GM19467 (cell line): ENCODE measurements around the gene MAPT.
"Not testable (repeated sequence)": the region's sequence is repeated elsewhere in the genome, so short reads cannot be mapped to it uniquely, and the experiment has no call there.

Experiments used
- ATAC-seq: cut with Tn5 transposase; IDR thresholded peaks from one replicate; pipeline ENCODE4 v1.9.1; 2021; ENCODE audit warnings: mild to moderate bottlenecking, moderate library complexity; ENCODE audit not compliant: unreplicated experiment

The MAPT gene

DNA sequence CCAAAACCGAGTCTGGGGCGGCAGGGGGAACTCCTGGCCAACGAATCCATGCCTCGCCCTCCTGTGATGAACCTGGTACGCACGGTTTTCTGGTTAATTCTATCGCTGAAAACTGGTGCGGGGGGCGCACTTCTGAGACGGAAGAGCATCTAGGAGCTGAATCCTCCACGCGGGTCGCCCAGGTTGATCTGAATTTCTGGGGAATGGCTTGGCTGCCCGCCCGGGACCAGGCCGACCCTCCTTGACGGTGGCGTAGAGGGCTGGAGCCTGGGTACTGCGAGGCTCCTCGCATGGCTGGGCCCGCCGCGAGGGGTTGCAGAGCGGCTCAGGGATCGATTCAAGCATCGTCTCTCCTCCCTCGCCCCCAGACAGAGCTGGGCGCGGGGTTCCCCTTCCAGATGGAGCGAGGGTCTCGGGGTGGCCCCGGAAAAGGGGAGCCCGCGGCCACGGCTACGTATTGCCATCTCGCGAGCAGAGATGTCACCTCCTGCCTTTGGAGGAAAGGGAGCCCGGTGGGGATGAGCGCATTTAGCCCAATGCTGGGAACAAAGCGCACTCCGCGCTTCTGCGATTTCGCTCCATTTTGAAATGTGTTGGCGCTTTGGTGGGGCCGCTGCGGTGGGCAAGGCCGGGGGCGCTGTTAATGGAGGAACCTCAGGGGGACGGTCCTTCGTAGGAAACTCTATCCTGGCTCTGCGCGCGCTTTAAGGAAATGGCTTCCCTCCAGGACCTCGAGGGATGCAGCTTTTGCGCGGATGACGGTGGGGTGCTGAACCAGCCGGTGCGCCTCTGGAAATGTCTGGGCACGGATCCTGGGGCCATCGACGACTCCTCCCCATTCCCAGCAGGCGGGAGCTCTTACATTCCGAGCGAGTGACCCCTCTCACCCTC, 2.7 kb downstream of the MAPT start:
- ATAC-seq = no peak

DNA sequence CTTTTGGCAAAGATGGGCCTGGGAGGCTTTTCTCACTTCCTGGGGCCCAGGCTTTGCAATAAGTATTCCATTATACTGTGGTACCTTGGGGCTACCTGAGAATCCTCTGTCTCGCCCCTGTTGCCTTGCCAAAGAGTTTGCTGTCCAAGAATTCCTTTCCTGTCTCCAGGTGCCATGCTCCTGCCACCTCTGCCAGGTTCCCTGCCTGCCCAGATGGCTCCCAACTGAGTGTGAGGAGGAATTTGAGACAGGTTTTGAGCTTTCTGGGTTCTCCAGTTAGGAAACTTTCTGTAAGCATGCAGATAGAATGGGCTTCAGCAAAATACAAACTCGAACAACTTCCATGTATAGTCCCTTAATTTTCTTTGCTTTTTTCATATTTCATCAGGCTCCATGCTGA, 5.8 kb downstream of the MAPT start:
- ATAC-seq = no peak

DNA sequence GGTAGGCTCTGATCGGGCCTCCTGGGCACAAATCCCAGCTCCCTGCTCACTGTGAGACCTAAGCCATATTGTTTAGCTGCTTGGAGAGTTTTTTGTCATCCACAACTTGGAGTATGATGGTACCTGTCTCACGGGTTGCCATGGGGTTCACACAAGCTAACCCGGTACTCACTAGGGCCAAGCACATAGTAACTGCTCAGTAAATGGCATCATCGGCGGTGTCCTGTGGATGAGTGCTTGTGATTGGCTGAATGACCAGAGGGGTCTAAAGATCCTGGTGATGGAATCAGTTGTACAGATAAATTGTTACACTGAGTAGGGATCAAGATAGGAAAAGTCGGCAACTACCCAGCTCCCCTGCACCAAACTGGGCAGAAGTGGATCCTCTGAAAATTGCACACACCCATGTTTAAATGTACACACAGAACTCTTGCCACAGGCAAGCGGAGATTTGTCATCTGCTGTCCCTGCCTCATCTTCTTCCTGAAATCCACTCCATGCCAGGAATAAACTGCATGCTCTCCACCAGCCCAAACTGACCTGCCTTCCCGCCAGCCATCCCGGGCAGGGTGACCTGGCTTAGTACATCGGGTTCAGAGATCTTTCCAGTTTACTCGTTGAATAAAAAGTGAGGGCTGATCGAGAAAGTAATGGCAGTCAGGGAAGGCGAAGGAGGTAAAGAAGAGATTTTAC, 6.5 kb downstream of the MAPT start:
- ATAC-seq = no peak

DNA sequence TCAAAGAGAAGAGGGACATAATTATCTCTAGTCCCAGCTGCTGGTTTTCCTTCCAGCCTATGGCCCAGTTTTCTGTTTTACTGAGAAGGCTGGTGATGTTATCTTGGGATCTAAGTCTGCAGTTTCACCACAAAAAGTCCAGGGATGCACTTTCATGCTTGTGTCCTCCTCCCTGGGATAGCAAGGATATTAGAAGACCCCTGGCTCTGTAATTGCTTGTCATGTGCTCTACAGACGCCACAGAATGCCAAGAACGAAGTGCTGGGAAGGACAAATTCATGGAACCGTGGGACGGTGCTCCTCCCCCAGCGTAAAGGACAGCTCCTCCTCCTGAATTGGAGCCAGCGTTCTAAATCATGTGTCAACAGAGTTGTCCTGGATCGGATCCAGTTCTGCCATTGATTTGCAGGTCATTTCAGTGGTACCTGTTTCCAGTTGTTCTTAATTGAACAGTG, 8.6 kb downstream of the MAPT start:
- ATAC-seq = no peak

DNA sequence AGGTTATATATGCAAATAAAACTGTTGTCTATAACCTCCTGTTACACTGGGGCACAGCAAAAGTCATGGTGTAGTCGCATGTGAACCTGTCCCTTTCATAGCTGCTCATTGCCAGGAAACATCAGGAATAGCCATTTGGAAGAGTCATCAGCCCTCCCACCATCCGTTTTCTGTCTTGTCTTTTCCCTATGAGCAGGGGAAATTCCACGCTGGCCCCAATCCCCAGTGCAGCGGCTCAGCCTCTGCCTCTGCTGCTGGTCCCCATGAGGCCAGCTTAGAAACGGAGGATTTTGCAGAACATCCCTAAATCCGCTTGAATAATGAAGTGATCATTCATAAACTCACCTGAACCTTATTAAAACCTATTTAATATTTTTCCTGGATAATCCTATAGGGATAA, 10.5 kb downstream of the MAPT start:
- no peak for ATAC-seq

DNA sequence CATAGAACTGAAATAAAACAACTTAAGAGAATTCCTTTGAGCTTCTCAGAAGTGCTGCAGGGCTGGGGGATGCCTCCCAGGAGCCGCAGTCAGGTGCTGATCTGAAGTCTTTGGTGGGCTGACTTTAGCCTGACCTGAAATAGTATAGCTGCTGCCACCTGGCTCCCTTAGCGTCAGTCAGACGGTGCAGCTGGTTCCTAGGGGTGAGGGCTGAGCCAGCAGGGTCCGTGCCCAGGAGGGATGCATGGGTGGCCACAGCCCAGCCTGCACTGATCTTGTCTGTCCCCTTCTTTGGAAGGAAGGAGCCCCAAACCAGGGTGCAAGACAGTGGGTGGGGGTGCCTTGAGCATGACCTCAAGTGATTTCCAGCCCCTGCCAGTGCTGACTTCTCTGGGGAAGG, 11.5 kb downstream of the MAPT start:
- no peak for ATAC-seq

DNA sequence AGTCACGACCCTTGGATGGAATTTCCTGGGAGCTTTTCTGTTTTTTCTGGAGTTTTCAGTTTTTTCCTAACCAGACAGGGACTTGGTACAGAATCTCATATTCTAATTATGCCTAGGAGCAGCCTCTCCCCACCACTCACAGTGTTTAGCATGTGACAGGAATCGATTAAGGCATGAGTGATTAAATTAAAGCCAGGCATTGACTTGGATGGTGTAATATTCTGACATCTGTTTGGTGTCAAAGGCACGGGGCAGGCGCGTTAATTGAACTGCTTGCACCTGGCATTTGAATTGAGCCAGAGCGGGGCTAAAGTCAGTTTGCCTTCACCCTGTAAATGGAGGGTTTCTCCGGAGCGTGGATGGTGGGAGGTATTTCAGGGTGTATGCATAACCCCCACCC, 11.9 kb downstream of the MAPT start:
- no peak for ATAC-seq

DNA sequence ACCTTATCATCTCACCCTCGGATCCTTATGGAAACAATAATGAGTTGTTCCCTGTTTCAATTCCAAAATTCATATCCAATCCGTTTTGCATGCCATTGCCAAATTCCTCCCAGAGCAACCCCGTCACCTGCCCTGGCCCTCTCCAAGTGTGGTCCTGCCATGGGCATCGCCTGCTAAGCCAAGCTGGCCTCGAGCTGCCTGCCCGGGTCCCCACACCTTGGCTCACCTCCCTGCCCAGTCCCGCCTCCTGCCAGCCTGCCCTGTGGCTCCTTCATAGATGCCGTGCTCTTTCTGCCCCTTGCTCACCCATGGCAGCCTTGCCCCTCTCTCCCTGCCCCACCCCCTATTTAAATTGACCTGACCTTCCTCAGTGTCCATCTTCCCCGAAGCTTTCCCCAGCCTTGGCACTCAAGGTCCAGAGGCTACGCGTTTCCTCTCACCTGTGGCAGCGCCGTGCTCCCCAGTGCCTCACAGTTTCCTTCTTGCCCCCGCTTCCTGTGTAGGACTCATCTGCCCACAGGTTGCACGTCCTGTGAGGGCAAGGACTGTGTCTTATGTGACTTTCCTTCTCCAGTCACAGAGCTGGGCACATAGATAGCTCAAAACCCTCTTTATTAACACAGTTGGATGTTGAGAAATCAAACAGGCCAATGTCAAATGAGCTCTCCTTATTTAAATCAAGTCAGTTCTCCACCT, 12.7 kb downstream of the MAPT start:
- ATAC-seq = no peak

DNA sequence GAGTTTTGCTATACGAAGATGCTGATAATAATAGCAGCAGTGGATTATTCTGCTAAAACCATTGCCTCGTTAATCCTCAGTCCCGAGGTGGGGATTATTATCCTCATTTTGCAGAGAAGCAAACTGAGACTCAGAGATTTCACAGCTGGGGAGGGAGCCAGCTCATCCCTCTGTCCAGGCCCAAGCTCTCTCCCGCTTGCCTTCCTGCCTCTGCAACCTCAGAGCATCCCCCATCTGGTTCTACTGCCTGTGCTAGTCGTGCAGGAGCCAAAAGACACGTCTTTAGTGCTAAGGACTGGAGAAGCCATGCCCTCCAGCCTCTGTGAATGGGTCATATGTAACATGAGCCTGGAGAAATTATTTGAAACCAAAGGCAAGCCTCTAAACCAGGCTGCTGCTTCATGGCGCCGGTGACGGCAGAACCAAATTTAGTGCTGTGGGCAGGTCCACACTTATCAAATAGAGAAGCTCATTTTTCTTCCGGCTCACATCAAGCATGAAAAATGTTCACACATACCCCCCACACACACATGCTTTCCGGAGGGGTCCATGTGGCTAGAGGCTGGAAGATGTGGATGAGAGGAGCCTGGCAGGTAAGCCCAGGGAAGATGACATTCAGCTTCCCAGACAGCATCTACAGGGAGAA, 13.5 kb downstream of the MAPT start:
- ATAC-seq = no peak

DNA sequence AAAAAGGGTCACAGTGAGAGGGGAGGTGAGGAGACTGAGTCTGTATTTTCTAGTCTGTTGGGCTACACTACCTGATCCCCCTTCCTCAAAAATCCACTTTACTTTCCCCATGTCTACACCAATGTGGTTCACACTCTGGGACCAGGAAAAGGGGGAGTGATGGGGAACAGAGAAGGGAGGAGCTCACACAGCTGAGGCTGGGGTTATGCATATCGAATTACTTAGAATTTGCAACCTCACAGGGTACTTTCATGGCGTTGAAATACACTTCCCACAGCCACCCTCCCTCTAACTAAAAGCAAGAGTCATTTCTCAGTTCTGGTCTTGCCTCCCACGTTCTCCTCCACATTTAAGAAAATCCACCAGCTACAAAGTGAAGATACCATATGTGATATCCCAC, 14.1 kb downstream of the MAPT start:
- ATAC-seq = no peak

DNA sequence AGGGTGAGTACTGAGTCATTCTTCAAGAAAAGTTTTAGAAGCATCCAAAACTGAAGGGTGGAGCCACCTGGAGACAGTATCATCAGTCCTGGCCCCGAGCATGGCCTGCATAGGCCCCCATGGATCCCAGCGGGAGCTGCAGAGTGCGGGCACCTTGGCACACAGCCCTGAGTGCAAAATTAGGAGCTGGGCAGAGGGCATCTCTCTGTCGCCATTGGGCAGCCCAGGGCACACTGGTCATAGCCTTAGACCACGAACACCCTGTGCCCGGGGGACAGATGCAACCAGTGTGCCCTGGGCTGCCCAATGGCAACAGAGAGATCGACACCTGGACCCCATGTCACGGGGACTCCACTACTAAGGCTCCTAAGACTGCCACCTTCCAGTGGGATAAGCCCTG, 14.6 kb downstream of the MAPT start:
- ATAC-seq = no peak

DNA sequence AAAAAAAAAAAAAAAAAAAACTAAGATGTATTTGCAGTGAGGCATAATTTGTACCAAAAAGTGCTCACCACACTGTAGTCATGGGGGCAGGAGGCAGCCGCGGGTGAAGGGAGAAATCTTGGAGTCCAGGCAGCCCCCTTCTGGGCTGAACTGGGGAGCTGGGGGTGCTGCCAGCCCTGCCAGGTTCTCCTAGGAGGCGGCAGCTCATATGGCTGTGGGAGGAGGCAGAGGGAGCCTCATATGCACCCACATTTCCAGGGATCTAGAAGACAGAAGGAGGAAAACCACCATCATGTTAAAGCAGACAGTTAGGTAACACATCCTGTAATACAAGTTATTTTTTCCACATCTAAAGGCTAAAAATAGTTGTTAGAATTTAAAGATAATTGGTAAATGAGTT, 16.3 kb downstream of the MAPT start:
- no peak for ATAC-seq

DNA sequence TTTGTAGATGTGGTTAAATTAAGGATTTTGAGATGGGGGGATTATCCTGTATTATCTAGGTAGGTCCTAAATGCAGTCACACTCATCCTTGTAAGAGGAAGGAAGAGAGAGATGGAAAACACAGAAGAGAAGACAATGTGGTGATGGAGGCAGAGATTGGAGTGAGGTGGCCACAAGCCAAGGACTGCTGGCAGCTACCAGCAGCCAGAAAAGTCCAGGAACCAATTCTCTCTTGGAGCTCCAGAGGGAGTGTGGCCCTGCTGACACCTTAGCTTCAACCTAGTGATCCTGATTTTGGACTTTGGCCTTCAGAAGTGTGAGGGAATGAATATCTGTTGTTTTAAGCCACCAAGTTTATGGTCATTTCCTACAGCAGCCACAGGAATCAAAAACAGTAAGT, 18.0 kb downstream of the MAPT start:
- ATAC-seq = no peak

DNA sequence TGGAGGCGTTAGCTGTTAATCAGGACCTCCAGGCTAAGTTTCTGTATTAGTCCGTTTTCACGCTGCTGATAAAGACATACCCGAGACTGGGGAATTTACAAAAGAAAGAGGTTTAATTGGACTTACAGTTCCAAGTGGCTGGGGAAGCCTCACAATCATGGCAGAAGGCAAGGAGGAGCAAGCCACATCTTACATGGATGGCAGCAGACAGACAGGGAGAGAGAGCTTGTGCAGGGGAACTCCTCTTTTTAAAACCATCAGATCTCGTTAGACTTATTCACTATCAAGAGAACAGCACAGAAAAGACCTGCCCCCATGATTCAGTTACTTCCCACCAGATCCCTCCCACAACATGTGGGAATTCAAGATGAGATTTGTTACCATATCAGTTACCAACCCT, 18.7 kb downstream of the MAPT start:
- not testable (repeated sequence) for ATAC-seq

DNA sequence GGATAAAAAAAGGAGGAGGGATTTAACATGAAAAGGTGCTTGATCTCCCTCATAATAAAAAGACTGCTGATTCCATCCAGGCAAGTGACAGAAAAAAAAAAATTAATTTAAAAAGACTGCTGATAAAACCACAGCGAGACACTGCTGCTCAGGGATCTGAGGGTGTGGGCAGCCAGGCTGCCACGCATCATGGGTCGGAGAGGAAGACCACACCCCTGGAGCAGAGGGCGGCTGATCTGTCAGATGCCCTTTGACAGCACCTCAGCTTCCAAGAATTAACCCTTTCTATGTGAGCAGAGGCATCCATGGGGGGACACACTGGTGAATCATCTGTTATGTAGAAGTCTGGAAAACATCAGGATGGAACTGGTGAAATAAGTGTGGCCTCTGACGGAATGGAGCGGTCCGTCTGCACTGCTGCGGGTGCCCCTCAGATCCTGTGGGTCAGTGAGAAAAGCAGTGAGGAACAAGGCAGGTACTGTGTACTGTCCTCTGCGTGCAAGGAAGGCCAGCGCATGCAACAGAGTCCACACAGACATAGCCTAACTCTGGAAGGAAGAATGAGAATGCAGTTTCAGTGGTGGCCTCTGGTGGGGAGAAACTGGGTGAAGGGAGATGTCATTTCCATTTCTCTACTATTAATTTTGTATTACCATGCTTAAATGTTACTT, 19.8 kb downstream of the MAPT start:
- ATAC-seq = no peak

DNA sequence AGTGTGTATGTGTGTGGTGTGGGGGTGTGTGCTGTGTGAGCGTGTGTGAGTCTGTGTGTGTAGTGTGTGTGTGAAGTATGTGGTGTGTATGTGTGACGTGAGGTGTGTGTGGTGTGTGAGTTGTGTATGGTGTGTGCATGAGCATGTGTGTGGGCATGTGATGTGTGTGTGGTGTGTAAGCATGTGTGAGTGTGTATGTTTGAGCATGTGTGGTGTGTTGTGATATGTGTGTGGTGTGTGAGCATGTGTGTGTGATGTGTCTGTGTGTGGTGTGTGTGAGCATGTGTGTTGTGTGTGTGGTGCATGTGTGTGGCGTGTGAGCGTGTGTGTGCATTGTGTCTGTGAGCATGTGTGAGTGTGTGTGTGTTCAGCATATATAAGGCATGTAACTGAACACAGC, 20.9 kb downstream of the MAPT start:
- no peak for ATAC-seq

DNA sequence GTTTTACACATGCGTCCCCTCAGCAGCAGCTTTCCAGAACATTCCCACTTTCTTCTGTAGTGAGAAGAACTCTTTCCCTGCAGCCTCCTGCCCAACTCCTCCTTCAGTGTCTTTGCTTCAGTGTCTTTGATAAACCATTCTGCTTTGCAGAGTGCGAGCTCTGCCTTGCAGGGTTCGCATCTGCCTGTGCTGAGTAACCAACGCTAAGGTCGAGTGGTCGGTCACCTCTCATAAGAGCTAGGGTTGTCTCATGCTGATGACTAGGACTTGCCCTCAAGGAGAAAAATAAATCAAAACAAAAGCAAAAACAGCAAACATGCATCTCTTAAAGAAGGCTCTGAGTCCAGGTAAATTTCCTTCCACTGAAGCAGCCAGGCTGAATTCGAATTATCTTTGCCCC, 22.7 kb downstream of the MAPT start:
- ATAC-seq = no peak

DNA sequence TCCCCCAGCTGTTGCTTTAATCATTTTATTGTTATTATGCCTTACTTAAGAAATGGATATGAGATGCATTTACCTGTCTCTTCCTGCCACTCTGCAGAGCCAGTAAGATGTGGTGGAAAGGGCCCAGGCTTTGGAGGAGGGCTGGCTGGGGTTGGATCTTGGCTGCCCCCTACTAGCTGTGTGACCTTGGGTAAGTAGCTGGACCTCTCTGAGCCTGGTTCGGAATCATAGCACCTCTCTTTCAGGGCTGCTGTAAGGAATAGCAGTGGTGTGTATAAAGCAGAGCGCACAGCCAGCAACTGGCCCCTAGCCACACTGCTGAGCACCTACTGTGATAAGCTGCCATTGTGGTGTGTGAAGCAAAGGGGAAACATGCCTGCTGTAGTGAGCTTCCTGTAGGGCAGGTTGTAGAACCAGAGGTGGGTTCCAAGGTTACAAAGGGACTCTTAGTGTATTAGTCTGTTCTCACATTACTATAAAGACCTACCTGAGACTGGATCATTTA, 23.9 kb downstream of the MAPT start:
- ATAC-seq = no peak

DNA sequence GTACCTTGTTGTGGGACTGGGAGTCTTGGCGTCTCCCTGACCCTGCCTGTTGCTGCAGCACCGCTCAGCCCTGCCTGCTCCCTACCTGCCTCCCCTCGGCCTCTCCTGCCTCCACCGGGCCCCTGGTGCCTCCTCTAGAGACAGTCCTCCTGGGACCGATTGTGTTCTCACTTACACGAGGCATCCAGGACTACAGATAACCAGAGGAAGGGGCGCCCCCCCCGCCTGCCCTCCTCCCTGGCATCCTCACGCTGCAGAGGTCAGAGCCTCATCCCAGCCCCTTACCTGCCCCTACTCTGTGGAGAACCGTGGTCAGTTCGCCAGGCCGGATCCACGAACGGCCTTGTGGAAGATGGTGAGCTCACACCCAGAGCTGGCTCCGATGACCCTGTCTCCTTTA, 24.8 kb downstream of the MAPT start:
- no peak for ATAC-seq

DNA sequence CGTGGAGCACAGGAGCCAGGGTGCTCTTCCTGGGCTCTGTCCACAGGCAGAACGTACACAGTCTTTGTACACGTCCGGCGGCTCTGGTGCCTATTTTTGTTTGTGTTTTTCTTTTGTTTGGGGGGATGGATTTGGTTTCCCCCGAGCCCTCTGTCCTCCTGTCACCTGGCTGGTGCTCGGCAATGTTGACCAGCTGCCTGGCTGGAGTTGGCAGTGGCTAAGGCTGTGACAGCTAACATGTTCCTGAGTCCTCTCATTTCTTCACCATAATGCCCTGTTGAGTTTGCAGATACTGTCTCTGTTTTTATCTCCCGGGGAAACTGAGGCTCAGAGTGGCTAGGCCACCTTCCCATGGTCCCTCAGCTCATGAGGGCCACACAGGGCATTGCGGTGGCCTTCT, 25.7 kb downstream of the MAPT start:
- no peak for ATAC-seq
